OCI-LY7 (cell line): ENCODE data around the gene MAP3K3.
A peak's percentile ranks its signal among the peaks of the same experiment; 100 is the strongest.

Experiments used
- CTCF ChIP-seq: fragments of 200-600 bp; sonication (generic); conservative IDR thresholded peaks from 2 replicates; pipeline ENCODE4 v1.5.1; 2014; ENCODE audit warnings: mild to moderate bottlenecking, antibody characterized with exemption, low read length, moderate library complexity, mixed read lengths
- EZH2phosphoT487 ChIP-seq: fragments of 200-600 bp; sonication (generic); IDR thresholded peaks from 2 replicates; pipeline ENCODE4 v1.6.1; 2018; ENCODE audit warnings: low read depth, borderline replicate concordance, mild to moderate bottlenecking, mixed run types, antibody characterized with exemption, low read length, moderate library complexity, mixed read lengths

GRCh38 chr17:63697341-63698286 lies 75.4 kb downstream of the MAP3K3 start:
- TF ChIP-seq CTCF (peak; percentile 85), EZH2phosphoT487 (no peak)
